Measurements from ENCODE around the gene UNC13A. TPM values are rescaled to one million over a fixed set of nuclear protein-coding genes. Genes with fewer than 3 reads are reported as not detected.
"Not testable (repeated sequence)": the region's sequence is repeated elsewhere in the genome, so short reads cannot be mapped to it uniquely, and the experiment has no call there.

The UNC13A gene
- total RNA-seq, 1 experiment from 2014 or later = 0.12 TPM

GRCh38 chr19:17604372-17605025, 83.7 kb downstream of the UNC13A start:
- DNase-seq (ENCODE audit: low read depth) = no peak

- no peak for DNase-seq (ENCODE audit: low read depth)
Observed at GRCh38 chr19:17602872-17603510, 85.2 kb downstream of the UNC13A start.

GRCh38 chr19:17602217-17602616, 85.9 kb downstream of the UNC13A start:
- DNase-seq (ENCODE audit: low read depth) = no peak

- DNase-seq (ENCODE audit: low read depth) = no peak
Observed at GRCh38 chr19:17601683-17602082, 86.5 kb downstream of the UNC13A start.

GRCh38 chr19:17599780-17600179, 88.4 kb downstream of the UNC13A start:
- no peak for DNase-seq (ENCODE audit: low read depth)

- no peak for DNase-seq (ENCODE audit: low read depth)
Observed at GRCh38 chr19:17598953-17599352, 89.2 kb downstream of the UNC13A start.

- not testable (repeated sequence) for DNase-seq (ENCODE audit: low read depth)
Observed at GRCh38 chr19:17598063-17598462, 90.1 kb downstream of the UNC13A start.

GRCh38 chr19:17594296-17594695, 93.9 kb downstream of the UNC13A start:
- not testable (repeated sequence) for DNase-seq (ENCODE audit: low read depth)

- no peak for DNase-seq (ENCODE audit: low read depth)
Observed at GRCh38 chr19:17590866-17591265, 97.3 kb downstream of the UNC13A start.

GRCh38 chr19:17585395-17585794, 102.8 kb downstream of the UNC13A start:
- not testable (repeated sequence) for DNase-seq (ENCODE audit: low read depth)

GRCh38 chr19:17584132-17584531, 104.0 kb downstream of the UNC13A start:
- no peak for DNase-seq (ENCODE audit: low read depth)

- no peak for DNase-seq (ENCODE audit: low read depth)
Observed at GRCh38 chr19:17582613-17583012, 105.5 kb downstream of the UNC13A start.

GRCh38 chr19:17581211-17581874, 106.8 kb downstream of the UNC13A start:
- DNase-seq (ENCODE audit: low read depth) = no peak

GRCh38 chr19:17580470-17581144, 107.5 kb downstream of the UNC13A start:
- DNase-seq (ENCODE audit: low read depth) = no peak

GRCh38 chr19:17579661-17580244, 108.4 kb downstream of the UNC13A start:
- DNase-seq (ENCODE audit: low read depth) = peak; percentile 45

GRCh38 chr19:17577457-17578097, 110.6 kb downstream of the UNC13A start:
- no peak for DNase-seq (ENCODE audit: low read depth)

GRCh38 chr19:17576758-17577456, 111.2 kb downstream of the UNC13A start:
- no peak for DNase-seq (ENCODE audit: low read depth)

- no peak for DNase-seq (ENCODE audit: low read depth)
Observed at GRCh38 chr19:17575871-17576757, 112.0 kb downstream of the UNC13A start.

GRCh38 chr19:17572638-17573037, 115.5 kb downstream of the UNC13A start:
- no peak for DNase-seq (ENCODE audit: low read depth)

- no peak for DNase-seq (ENCODE audit: low read depth)
Observed at GRCh38 chr19:17570791-17571190, 117.4 kb downstream of the UNC13A start.

Measured in RPMI7951 (cell line).